HG03039 (cell line): ENCODE measurements around the gene ANKRD11.
"Not testable (repeated sequence)": the region's sequence is repeated elsewhere in the genome, so short reads cannot be mapped to it uniquely, and the experiment has no call there.

Source experiments
- ATAC-seq: cut with Tn5 transposase; IDR thresholded peaks from one replicate; pipeline ENCODE4 v1.9.1; 2021; ENCODE audit warnings: mild to moderate bottlenecking, moderate library complexity; ENCODE audit not compliant: unreplicated experiment

Gene ANKRD11

DNA sequence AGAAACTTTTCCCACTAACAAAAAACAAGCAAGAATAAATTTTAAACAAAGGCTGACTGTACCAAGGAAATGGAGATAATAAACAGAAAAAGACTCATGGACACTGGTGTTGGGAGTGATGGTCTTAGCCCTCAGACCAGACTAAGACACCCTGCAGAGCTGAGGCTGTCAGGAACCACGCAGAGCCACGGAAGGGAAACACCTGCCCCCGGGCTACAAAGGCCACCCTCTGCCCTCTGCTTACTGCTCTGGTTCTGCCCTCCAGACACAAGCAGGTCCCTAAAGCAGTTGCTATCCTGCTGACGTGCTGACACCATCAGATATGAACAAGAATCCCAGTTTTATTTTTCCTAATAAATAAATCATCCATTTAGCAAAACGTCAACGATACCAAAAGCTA, 80.0 kb downstream of the ANKRD11 start:
- no peak for ATAC-seq

DNA sequence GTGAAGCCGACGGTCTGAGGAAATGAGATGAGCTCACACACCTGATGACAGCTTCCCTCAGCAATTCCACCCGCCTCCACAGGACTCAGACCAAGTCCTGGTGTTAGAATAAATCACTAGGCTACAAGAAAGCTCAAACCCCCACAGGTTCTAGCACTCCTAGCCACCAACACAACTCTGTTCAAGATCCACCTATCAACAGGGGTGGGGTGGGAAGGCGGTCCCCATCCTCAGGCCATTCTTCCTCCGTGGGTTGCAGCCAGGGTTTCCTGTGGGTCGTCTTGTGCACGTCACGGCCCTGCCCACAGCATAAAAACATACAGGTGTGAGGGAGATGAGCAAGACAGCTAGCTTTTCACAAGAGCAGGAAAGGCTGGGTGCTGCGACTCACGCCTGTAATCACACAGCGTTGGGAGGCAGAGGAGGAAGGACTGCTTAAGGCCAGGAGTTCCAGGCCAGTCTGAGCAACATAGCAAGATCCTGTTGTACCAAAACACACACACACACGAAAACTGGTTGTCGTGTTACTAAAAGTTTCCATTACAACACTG, 81.1 kb downstream of the ANKRD11 start:
- no peak for ATAC-seq

DNA sequence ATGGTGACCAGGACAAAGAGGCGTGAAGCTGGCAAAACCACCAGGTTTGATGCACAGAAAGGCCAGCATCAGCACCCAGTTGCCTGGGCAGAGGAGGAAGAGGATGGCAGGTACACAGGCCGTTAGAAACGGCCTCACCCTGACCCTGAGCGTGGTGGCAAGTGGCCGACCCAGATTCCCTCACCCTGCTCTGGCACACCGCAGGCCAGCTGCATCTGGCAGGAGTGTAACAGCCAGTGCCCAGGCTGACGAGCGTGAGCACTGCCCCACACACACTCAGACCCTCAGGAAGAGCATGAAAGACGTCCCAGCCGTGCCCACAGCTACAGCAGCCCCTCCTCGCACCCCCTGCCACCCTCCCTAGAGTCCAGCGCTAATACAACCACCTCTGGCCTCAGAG, 82.0 kb downstream of the ANKRD11 start:
- ATAC-seq: no peak

DNA sequence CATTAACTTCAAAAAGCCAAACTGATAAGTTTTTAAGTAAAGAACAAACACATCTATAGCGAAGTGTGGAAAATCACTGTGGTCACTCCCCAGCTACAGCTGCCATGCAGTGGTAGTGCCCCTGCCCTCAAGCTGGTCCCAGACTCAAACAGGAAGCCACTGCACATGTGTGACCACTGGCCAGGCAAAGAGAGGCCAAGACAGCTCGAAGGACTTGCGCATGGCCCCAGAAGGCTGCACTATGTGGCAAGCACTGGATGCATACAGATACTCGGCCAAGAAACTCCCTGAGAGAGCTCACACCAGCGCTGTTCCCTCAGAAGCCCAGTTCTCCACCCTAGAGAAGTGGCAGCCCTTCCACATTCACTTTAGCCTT, 82.4 kb downstream of the ANKRD11 start:
- no peak for ATAC-seq

DNA sequence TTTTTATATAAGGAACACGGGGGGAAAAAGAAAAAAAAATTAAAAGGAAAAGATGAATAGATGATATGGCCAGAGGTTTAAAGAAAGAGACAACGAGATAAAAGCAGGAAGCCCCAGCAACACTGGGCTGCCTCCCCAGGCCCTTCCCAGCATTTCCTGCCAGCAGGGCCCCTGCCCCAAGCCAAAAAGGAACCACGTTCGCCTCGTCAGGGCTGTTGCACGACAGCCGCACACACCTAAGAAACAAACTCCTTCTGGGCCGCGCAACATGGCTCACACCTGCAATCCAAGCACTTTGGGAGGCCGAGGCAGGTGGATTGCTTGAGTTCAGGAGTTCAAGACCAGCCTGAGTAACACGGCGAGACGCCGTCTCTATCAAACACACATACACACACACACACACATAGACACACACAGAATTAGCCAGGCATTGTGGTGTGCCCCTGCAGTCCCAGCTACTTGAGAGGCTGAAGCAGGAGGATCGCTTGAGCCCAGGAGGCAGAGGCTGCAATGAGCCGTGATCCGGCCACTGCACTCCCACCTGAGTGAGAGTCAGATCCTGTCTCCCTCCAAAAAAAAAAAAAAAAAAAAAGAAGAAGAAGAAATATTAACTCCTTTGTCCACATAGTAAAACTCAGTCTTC, 83.0 kb downstream of the ANKRD11 start:
- ATAC-seq: no peak

DNA sequence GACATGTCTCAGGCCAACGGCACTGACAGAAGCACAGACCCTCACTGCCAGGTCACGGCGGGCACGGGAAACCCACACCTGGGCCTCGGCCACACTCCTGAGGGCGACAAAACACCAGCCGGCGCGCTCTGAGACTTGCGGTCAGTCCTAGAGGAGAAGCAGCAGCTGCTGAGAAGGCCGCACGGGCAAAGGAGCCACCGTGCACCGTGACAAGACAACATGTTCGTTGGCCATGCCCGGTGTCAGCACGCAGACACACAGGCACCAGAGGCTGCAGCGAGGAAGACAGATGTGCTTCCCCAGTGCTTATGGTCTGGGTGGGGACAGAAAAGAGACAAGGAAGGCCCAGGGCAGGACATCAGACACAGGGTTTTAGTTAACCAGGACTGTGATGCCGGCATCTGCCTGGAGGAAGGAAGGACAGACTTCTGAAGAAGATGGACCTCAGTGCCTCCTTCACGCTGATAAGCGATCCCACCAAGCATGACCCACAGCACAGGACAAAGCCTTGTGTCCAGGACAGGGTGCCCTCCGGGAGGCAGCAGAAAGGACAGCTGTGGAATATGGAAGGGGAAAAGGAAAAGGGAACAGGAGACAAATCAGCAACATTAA, 84.0 kb downstream of the ANKRD11 start:
- no peak for ATAC-seq

DNA sequence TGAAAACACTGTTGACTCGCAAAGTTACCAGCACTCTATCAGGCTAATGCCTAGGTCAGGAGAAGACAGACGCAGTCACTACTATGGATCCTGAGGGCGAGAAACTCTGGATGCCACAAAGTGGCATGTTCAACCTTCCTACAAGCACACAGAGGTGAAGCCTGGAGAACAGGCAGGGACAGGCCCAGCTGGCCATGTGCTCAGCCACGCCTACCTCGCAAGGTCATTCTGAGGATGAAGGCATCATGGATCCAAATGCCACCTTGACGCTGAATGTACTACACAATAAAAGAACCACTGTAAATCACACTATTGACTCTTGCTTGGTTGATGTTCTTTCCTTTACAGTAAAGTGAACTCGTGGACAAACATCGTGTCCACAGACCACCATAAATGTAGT, 85.8 kb downstream of the ANKRD11 start:
- no peak for ATAC-seq

DNA sequence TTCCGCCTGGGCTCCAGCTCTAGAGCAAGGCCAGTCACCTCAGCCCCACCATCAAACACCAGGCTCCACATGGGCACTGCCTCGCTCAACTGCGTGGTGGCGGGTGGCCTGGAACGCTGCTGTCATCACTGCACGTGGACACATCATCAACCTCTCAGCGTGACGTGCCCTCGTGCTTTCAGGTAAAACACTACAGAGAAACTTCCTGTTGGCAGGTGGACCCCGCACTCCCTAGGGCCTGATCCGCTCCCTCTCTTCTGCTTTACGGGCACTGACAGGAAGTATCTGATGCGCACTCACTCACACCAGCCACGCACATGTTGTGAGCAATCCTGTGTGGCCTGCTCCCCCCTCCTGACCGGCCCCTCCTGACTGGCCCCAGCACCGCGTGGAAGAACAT, 87.4 kb downstream of the ANKRD11 start:
- ATAC-seq: no peak

DNA sequence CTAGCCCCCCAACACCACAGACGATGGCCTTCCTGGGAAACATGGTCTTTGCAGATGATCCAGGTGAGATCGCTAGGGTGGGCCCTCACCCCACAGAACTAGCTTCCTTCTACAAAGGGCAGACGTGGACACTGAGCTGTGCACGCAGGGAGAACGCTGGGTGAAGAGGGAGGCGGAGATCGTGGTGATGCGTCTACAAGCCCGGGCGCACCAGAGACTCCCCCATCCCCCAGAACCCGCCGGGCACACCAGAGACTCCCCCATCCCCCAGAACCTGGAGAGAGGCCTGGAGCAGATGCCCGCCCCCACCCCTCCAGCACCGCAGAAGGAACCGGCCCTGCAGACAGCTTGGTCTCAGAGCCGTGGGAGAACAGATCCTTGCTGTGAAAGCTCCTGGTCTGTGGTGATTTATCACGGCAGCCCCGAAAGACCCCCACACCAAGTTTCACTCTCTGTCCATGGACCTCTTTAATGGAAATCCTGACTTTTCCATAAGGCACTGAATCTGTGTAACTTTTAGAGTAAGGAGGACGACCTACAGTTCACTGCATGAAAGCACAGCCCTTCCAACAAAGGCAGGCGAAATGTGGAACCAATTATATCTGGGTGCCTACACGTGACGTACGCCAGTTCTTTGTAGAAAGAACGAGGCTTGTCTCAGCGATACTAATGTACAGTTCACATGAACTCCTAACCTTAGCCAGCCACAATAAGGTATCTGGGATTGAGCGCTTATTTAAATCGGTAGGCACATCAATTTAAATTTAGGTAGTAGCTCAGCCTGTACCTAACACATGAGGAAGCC, 88.5 kb downstream of the ANKRD11 start:
- no peak for ATAC-seq

DNA sequence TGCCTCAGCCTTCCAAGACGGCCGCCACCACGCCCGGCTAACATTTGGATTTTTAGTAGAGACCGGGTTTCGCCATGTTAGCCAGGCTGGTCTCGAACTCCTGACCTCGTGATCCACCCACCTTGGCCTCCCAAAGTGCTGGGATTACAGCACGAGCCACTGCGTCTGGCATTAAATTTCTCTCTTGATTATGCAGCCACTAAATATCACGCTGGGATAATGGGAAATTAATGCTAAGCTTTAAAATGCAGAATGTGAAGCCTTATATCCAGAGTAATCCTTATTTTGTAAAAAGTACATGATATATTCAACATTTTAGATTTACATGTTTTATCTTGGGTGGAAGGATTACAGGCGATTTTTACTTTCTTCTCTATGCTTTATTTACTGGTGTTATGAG, 89.2 kb downstream of the ANKRD11 start:
- no peak for ATAC-seq

DNA sequence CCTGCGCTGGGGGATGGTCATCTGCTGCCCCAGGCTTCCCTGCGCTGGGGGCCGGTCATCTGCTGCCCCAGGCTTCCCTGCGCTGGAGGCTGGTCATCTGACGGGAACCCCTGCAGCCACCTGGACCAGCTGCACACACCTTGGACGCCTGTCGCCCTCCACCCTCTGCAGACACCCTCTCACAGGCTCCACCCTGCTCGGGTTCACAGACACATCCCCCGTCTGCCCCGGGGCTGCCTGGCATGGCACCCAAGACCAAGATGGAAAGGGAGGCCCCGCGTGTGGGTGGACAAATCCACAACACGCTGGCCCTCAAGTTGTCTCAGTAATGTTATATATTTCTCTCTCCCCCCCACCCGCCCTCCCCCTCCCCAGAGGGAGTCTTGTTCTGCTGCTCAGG, 89.6 kb downstream of the ANKRD11 start:
- ATAC-seq: no peak

DNA sequence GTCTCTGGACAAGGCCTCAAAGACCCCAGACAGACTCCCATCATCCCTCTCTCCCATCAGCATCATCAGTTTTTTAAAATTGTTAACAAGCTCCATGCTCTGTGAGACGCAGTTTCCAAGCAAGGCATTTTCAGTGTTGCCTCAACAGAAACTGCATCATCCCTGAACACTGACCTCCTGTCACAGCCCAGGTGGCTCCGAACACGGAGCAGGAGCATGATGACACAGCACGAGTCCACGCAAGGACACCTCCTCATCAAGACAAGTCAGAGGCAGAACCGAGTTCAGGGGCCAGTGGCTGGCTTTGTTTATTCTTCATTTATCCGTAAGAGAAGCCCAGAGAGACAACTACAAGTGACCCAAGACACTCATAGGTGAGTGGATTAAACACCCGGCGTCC, 91.4 kb downstream of the ANKRD11 start:
- no peak for ATAC-seq

DNA sequence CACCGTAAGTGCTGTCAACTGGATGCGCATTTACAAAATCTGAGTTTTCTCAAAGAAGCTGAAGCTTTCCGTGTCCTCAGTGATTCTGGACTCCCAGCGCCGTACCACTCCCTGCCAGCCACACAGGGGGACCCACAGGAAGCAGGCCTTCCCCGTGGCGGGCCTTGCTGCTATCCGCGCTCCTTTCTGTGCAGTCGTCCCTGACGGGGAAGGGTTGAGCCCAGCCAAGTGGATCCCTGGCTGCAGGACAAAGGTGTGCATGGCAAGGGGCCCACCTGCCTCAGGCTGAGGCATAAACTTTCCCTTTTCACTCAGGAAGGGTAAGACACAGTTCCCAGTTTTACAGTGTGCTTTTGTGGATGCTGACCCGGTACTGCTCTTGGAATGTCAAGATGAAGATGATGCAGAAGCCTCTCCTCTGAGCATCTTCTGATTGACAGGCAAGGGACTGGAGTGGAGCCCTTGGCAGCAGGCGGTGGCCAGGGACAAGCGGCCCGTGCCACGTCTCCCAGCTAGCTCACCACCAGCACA, 93.0 kb downstream of the ANKRD11 start:
- ATAC-seq: no peak

DNA sequence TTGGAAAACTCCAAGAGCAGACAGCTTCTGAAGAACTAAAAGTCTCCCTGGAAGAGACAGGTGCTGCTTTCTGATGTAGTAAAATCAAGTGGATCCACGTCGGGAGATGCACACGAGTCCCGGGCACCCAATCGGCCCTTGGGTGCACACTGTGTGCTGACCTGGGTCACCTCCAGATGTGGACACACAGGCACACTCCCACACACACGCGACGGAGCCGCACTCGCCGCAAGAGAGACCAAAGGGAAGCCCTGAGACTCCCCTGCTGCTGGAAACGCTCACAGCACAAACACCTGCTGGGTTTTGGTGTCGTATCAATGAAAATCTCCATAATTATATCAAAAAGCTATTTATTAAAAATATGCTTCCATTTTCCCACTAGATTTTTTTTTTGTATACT, 94.2 kb downstream of the ANKRD11 start:
- no peak for ATAC-seq

DNA sequence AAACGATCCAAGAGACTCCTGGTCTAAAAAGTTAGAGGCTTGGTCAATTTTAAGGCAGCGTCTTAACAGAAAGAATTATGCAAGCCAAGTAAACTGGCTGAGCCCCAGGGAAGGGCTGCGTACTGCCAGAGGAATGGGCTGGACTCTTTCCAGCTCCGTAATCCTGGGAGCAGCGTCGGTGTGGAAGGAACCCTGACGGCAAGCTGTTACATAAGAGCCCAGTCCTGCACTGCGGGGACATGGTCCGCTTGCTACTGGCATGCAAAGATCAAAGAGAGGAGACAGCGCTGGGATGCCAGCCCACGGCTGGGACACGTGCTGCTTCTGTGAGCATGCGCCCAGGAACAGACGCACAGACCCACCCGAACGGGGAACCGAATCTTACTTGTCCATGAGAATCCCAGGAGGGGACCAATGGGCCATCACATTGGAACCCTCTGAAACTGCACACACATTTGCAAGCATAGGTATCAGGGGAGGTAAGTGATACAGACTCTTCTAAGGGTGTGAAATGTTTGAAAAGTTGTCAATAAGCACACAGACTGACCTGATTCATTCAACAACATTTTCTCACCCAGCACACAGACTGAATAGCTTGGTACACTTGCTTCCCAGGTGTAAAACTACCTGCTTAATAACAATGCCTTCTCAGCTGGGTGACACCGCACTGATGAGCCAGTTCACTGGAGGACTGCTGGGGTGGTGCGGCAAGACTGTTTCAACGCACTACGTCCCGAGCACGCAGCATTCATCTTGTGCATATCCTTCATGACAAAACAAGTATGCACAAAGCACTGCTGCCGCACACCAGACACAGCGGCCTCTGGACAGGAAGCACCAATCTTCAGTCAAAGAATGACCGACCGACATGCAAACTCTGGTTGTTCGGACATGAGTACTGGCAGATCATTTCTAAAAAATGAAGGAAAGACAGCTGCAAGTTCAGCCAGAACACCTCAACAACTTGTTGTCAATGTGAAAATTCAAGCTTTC, 94.9 kb downstream of the ANKRD11 start:
- ATAC-seq: no peak

DNA sequence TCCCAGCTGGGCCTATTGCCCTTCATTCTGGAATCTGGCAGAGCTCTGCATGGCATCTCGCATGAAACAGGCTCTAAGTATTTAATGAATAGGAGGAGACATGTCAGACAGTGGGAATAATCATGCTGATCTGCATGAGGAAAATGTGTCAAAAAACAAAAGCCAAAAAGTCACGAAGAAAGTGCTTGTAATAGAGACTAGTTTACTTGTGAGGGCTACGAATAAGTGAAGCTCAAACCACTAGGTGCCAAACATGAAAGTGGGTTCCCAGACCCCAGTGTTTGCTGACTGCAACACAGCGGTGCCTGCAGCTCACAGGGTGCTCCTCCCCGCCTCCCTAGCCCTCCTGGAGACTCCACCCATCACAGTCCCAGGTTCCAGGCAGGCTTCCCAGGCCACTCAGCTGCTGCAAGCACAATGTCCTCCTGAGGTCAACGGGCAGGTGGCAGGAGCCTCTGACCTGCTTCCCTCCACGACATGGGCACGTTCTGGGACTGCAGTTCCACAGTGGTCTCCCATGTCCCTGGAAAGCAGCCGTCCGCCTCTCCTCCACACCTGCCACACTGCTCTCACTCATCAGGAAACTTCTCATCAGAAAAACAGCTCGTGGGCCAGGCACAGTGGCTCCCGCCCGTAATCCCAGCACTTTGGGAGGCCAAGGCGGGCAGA, 96.5 kb downstream of the ANKRD11 start:
- no peak for ATAC-seq

DNA sequence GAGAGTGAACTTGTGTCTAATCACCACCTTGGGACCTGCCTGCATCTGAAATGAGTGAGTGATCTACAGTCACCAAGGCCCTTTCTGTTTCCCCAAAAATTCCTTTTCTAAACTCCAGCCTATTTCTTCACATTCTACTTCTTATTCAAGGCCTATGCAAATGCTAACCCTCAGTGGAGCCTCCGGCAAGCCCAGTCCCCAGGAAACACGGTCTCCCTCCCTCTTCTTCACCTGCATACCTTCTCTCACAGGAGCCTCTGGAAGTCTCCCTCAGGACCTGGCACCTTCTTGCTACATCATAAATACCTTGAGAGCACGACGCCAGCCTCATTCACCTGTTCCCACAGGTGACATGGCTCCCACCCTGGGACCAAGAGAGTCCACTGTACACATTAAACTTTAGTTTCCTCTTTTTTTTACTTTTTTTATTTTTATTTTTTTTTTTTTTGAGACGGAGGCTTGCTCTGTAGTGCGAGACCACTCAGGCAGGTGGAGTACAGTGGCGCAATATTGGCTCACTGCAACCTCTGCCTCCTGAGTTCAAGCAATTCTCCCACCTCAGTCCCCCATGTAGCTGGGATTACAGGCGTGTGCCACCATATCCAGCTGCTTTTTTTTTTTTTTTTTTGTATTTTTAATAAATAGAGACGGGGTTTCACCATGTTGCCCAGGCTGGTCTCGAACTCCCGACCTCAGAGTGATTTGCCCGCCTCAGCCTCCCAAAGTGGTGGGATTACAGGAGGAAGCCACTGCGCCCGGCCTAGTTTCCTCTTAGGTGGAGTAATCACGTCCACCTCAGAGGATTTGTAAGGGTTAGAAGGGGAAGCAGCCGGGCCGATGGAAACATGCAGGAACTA, 97.3 kb downstream of the ANKRD11 start:
- ATAC-seq: no peak

DNA sequence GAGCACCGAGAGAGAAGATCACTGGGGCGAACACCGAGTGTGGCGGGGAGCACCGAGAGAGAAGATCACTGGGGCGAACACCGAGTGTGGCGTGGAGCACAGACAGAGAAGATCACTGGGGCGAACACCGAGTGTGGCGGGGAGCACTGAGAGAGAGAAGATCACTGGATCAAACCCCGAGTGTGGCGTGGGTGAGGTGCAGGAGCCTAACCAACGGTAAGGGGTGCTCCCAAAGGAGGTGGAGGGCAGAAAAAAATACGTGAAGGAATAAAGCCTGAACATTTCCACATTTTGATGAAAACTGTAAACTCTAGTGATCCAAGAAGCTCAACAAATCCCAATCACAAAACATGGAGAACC, 100.2 kb downstream of the ANKRD11 start:
- not testable (repeated sequence) for ATAC-seq
